SHP77 (cell line): ENCODE measurements around the gene FAM131A.

Experiments
- DNase-seq, 2 experiments: peaks; one replicate each; lab custom pipeline; 2025; lab: John Stamatoyannopoulos, UW

Gene FAM131A, protein sequence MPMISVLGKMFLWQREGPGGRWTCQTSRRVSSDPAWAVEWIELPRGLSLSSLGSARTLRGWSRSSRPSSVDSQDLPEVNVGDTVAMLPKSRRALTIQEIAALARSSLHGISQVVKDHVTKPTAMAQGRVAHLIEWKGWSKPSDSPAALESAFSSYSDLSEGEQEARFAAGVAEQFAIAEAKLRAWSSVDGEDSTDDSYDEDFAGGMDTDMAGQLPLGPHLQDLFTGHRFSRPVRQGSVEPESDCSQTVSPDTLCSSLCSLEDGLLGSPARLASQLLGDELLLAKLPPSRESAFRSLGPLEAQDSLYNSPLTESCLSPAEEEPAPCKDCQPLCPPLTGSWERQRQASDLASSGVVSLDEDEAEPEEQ

DNA sequence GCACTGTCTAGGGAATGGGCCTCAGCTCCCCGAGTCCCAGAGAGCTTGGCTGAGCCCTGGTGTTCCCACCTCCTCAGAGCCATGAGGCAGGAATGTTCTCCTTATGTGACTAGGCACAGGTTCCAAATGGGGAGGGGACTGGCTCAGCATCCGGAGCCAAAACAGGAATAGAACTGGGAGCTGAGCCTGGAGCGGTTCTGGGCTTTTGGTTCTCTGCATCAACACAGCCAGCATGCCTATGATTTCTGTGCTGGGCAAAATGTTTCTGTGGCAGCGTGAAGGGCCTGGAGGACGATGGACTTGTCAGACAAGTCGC, at the start of gene FAM131A:
Gene FAM131A, plus strand, starts transcription at position 202 of the 316 bp plus-strand sequence. Its CDS starts 31 bp downstream, at position 233.
- peak in 1 of 2 experiments; percentile 44 for DNase-seq

DNA sequence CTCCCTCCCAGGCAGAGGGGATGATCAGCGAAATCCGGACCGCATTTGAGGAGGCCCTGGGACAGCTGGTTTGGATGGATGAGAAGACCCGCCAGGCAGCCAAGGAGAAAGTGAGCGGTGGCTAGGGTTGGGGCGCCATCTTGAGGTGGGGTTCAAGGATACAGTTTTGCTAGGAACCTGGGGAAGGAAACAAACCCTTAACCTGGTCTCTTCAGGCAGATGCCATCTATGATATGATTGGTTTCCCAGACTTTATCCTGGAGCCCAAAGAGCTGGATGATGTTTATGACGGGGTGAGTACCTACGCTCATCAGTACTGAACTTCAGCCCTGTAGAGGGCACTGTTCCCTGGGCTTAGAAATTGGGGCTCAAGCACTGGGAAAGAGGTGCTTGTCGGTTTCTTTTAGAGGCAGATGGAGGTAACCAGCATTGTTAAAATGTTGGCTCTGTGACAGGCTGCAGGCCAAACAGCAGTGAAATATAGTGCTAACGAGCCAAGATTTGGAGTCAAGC, 47.9 kb upstream of the FAM131A start:
- peak; percentile 51 to 55 for DNase-seq

DNA sequence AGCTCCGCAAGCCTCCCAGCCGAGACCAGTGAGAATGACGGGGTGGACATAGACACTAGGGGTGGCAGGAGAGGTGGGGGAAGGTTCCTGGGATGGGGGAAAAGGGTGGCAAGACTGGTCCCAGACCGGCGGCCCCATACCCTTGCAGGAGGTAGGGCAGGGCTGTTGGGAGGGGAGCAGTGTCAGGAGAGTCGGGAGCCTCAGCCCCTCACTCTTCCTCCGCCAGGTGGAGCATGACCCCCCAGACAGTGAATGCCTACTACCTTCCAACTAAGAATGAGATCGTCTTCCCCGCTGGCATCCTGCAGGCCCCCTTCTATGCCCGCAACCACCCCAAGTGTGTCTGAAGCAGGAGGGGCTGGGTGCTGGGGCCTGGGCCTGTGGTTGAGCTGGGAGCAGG, 47.1 kb upstream of the FAM131A start:
- DNase-seq, result no peak

DNA sequence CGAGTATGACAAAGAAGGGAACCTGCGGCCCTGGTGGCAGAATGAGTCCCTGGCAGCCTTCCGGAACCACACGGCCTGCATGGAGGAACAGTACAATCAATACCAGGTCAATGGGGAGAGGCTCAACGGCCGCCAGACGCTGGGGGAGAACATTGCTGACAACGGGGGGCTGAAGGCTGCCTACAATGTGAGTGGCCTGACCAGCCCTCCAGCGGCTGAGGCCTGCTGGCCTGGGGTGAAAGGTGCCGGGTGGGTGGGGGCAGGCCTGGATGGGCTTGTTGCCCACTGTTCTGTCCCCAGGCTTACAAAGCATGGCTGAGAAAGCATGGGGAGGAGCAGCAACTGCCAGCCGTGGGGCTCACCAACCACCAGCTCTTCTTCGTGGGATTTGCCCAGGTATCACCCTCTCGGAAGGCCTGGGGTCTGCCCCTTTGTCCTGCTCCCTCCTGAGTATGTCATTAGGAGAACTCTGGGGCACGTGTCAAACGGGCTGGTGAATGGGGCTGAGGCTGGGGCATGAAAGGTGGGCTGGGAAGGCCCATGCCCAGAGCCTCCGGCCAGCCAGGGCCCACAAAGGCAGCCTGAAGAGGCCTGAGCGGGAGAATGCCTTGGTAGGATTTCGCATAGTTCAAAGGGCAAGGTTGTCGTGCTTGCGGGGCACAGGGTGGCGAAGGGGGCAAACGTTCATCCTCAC, 46.2 kb upstream of the FAM131A start:
- DNase-seq, result no peak

DNA sequence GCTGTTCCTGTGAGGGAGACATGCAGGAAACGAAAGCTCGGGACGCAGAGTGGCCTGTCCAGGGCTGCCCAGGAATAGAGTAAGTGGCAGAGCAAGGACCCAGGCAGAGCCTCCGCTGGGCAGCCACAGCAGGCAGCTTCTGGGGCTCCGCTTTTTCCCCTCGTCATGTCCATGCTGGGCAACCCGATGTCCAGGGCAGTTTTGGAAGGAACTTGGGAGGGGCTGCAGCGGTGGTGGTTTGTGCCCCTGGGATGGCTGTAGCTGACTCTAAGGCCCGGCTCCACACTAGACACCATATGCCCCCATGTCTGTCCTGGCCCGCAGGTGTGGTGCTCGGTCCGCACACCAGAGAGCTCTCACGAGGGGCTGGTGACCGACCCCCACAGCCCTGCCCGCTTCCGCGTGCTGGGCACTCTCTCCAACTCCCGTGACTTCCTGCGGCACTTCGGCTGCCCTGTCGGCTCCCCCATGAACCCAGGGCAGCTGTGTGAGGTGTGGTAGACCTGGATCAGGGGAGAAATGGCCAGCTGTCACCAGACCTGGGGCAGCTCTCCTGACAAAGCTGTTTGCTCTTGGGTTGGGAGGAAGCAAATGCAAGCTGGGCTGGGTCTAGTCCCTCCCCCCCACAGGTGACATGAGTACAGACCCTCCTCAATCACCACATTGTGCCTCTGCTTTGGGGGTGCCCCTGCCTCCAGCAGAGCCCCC, 45.5 kb upstream of the FAM131A start:
- no peak for DNase-seq

DNA sequence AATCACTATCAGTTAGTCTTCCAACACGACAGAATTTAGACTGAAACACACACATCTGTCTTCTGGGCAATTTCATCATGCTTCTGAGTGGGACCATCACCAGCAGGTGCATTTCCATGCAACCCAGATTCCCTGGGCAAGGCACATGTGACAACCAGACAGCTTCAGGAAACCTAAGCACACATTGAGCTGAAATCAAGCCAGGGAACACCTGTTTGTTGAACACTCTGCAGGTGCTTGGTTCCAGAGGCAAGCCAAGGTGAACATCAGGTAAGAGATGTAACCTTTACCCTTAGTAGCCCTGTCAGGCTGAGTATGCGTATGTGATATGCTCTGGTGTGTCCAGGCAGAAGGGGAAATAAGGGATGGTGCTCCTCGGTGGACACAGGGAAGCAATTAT, 41.6 kb upstream of the FAM131A start:
- peak in 1 of 2 experiments; percentile 3 for DNase-seq

DNA sequence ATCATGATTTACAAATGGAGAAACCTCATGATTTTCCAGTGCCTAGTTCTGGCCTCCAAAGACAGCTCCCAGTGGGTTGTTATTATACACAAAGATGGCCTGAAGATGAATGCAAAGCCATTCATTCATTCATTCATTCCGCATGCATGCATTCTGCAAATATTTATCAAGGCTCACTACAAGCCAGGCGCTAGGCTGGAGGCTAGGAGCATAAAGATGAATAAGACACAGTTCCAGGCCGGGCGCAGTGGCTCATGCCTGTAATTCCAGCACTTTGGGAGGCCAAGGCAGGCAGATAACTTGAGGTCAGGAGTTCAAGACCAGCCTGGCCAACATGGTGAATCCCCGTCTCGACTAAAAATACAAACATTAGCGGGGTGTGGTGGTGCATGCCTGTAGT, 40.8 kb upstream of the FAM131A start:
- no peak for DNase-seq

DNA sequence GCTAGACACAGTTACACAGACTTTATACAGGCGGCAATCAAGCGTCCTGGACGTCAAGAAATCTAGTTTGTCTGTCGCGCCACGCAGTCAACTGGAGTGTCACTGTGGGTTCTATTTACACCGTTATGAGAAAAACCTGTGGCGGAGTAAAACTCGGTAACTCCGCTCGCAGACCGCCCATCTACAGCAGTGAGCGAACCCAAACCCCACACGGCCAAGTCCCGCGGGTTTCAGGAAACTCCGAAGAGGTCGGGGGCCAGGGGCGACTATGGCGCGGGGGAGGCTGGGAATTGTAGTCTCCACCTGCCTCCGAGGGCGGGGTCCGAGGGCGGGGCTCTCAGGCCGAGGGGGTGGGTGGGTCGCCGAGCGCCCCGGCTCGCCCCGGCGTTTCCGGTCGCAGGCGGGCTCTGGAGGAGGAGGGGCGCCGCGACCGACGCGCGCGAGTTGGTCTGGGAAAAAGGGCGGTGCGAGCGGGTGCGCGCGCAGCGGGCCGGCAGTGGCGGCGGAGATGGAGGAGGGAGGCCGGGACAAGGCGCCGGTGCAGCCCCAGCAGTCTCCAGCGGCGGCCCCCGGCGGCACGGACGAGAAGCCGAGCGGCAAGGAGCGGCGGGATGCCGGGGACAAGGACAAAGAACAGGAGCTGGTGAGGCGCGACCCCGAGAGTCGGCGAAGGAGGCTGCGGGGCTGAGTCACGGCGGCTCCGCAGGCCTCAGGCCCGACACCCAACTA, 38.5 kb upstream of the FAM131A start, which contains the start of gene PSMD2:
Gene PSMD2, plus strand, starts transcription at position 483 of the 729 bp plus-strand sequence. Its CDS starts 26 bp downstream, at position 509.
- peak; percentile 92 to 98 for DNase-seq

DNA sequence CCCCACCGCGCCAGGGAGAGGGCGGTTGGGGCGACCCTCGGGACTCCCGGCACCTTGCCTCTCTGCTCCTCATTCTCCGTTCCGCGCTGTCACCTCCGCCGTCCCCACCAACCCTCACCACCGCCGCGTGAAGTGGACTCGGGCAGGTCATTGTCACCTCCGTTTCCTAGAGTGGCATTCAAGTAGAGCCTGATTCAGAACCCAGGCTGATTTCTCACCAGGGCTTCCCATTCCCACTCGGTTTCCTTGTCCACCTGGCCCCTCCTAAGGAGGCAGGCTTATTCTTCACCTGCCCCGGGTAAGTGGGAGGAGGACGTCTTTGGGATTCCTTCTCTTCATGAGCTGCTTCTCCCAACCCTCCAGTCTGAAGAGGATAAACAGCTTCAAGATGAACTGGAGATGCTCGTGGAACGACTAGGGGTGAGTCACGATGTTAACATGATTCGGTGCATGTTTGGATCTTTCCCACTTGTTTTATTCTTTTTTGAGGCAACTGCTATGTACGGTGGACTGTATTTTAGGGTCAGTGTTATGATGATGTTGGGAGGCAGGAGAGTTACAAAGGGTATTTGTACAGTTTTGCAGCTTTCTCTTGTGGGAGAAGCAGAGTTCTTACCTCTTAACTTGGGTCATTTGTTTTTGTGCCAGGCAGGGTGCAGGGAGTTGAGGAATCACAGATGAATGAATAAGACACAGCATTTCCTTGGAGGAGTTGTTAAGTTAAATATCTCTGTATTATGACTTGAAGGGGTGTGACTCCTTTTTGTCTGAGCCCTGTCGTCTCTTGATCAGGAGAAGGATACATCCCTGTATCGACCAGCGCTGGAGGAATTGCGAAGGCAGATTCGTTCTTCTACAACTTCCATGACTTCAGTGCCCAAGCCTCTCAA, 37.7 kb upstream of the FAM131A start:
- DNase-seq, result no peak

DNA sequence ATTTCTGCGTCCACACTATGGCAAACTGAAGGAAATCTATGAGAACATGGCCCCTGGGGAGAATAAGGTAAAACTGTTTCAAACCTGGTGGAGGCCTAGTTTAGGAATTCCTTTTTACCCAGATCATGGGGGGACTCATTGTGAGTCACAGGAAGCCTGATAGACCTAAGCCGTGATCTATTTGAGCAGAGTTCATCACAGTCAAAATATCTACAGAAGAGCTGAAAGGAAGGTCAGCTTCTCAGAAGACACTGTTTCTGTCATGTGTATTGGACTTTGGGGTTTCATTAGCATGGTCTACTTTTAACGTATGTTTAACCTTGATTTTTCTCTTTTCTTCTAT, 37.1 kb upstream of the FAM131A start:
- DNase-seq, result no peak

DNA sequence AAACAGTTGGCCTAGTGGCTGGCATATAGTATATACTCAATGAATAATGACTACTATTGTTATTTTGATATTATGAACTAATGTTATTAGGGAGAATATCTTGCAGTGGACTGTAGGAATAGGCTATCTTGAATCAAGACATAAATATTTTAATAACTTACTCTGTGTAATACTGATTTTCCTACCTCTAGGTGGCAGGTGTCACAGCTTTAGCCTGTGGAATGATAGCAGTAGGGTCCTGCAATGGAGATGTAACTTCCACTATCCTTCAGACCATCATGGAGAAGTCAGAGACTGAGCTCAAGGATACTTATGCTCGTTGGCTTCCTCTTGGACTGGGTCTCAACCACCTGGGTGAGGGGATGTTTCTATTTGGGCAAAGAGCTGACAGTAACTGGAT, 31.8 kb upstream of the FAM131A start:
- DNase-seq, result no peak

DNA sequence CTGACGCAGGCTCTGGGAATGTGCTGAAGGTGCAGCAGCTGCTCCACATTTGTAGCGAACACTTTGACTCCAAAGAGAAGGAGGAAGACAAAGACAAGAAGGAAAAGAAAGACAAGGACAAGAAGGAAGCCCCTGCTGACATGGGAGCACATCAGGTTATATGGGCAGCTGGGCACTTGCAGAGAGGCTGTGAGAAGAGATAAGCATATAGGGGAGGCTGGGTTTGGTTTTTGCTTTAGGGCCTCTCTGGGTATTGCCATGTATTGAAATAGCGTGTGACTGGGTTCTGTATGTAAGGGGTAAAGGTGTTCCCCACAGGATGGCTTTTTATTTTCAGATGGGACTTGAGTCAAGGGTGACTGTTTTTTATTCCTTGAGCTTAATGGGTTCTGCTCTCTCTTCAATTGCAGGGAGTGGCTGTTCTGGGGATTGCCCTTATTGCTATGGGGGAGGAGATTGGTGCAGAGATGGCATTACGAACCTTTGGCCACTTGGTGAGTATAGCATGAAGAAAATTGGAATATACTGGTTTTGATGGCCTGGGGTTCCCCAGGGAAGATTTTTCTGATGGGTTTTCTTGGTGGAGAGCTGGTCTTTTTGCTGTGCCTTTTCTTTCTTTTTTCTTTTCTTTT, 30.9 kb upstream of the FAM131A start:
- DNase-seq, result no peak

DNA sequence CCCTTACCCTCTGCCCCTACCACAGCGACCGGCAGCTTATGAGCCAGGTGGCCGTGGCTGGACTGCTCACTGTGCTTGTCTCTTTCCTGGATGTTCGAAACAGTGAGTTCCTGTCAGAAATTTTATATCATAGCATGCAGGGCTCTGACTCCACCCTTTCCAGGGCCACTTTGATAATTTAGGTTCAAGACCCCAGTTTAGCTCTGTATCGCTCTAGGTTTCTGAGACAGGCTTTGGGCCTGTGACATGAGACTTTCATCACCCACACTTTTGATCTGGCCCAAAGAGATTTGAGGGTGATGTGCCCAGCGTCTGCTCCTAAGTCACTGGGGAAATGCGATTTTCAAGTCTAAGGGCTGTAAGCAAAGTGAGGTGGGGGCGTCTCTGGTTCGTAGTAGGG, 29.5 kb upstream of the FAM131A start:
- DNase-seq, result no peak

DNA sequence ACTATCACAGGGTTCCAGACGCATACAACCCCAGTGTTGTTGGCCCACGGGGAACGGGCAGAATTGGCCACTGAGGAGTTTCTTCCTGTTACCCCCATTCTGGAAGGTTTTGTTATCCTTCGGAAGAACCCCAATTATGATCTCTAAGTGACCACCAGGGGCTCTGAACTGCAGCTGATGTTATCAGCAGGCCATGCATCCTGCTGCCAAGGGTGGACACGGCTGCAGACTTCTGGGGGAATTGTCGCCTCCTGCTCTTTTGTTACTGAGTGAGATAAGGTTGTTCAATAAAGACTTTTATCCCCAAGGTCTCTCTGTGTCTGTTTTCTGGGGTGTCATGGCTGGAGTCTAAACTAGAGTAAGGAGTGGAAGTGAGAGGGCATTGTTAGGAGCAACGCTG, 28.7 kb upstream of the FAM131A start:
- no peak for DNase-seq

DNA sequence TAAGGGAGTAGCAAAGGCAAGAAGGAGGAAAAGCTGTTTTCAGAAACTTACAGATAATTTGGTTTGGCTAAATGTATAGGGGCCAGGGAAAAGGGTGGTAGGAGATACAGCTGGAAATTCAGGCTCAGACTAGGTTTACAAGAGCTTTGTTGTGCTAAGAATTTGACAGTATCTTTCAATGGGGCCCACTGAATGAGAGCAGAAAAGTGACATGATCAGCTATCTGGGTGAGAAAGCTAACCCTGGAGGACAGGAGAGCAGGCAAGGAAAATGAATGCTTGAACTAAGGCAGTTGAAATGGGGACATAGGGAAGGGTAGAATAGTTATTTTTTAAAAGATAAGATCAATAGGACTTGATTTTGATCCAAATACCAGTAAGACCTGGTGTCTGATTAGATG, 25.8 kb upstream of the FAM131A start:
- DNase-seq, result no peak

DNA sequence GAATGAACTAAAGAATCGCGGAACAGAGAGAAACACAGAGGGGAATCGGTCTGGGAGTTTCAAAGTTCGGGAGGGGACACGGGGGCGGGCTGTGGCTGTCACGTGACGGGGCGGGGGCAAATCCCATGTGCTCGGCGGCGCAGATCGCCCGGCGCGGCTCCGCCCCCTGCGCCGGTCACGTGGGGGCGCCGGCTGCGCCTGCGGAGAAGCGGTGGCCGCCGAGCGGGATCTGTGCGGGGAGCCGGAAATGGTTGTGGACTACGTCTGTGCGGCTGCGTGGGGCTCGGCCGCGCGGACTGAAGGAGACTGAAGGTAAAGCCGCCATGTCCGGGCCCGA, 23.1 kb upstream of the FAM131A start, which contains the start of gene EIF4G1:
Gene EIF4G1, plus strand, starts transcription at position 244 of the 337 bp plus-strand sequence. CDS start 1,191 bp downstream, outside the sequence.
- DNase-seq, result peak; percentile 77 to 90

DNA sequence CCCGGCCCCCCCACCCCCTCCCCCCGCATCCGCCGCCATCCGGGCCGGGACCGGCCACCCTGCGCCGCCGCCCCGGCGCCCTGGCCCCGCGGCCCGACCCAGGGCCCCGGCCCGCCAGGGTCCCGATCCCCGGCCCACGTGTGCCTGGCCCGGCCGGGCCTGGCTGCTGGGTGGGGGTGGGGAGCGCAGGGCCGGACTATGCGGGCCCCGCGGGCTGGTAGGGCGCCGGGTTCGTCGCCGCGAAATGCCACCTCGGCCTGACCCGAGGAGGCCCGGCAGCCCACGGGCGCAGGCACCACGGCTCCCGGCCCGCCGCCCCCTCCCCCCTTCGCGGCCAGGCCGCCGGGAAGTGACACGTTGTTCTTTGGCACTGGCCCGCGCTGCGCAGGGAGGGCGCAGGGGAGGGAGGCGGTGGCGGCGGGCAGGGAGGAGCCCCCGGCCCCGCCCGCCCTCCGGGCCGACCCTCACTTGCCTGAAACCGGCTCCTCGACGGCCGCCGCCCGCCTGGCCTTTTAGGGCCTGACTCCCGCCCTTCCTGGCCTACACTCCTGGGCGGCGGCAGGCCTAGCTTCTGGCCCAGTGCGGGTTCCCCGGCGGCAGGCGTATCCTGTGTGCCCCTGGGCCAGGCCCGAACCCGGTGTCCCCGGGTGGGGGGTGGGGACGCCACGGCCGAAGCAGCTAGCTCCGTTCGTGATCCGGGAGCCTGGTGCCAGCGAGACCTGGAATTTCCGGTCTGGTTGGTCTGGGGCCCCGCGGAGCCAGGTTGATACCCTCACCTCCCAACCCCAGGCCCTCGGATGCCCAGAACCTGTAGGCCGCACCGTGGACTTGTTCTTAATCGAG, 22.5 kb upstream of the FAM131A start:
- peak in 1 of 2 experiments; percentile 23 for DNase-seq

DNA sequence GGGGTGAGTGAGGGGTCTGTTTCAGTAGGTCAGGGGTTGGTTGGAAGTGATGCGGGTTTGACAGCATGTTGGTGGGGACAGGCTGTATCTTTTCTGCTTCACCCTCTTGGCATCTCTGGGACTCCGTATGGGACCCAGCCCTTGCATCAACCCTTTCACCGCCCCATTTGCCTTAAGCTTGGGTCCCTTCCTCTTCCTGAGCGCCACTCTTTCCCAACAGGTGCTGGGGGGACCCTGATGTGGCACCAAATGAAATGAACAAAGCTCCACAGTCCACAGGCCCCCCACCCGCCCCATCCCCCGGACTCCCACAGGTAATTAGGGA, 21.9 kb upstream of the FAM131A start:
- no peak for DNase-seq

DNA sequence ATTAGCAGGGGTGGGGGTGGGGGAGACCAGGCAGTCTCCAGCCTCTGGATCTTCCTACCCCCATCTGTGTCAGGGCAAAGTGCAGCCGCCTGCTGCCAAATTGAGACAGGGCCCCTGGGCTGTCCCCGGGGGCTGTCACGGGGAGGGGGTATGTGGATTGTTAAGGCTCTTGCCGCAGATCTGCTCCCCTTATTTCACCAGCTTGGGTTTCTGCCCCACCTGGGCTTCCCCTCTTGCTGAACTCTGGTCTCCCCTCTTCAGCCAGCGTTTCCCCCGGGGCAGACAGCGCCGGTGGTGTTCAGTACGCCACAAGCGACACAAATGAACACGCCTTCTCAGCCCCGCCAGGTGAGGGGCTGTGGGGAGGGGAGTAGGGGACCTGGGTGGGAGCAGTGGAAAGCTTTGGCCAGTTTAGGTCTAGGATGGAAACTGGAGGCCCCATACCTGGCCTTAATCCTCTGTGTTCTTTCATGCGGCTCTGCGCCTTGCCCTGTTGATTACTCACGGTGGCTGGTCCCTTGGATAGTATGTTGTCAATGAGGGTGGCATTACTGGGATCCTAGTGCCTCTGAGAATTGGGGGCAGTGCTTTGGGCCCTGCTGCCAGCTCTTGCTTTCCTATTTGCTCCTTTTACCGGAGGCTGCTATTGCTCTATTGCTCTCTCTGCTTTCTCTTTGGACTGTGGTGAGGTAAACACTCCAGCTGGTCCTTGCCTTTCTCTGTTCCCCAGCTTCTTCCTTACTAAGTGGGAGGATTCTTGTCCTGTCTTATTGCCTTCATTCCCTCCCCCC, 21.3 kb upstream of the FAM131A start:
- no peak for DNase-seq
